ENCODE measurements around the gene CPS1.

Gene CPS1

GRCh38 chr2:210556329-210556980 lies at the start of gene CPS1:
TSS of gene CPS1 (plus strand) at chr2:210556599. CDS start at chr2:210556734, 135 bp downstream.
- DNase-seq (ENCODE audit: low spot score) (no peak), FAIRE-seq (no peak)

GRCh38 chr2:210515911-210516310 lies 40.5 kb upstream of the CPS1 start:
- no peak for FAIRE-seq
- no peak for DNase-seq (ENCODE audit: low spot score)

DNA sequence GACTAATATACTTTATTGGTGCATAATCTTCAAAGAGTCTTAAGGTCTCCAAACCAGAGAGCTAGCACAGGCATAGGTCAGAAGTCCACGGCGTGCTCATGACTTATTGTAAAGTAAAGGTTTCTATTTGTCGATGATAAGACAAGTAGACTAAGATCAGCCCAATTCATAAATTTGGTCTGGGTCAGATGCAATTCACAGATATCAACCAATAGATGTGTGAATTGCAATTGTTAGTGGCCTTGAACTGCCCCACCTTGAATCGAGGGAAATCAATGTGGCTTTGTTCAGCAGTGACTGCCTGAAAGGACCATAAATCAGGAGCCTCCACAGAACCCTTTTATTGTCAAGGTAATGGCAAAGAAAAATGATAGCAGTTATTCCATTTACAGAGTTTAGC lies 39.1 kb upstream of the CPS1 start:
- FAIRE-seq = no peak
- no peak for DNase-seq (ENCODE audit: low spot score)

- no peak for FAIRE-seq
- no peak for DNase-seq (ENCODE audit: low spot score)
Observed at GRCh38 chr2:210519594-210519993, 36.8 kb upstream of the CPS1 start.

DNA sequence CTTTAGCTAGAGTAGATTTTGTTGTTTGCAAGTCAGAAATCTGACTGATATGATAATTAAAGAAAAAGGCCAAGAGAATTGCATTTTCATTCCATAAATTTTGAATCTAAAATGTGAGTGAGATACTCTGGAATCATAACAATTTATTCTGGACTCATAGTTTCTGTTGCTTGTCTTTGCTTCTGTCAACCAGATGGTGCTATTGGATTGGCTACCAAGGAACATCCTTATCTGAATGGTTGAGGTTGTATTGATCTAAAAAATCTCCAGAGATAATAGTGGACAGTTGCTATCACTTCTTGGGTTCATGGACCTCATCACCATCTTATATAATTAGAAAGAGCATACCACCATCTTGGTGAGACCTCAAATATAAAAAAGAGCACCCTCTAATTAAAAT lies 34.0 kb upstream of the CPS1 start:
- FAIRE-seq = no peak

DNA sequence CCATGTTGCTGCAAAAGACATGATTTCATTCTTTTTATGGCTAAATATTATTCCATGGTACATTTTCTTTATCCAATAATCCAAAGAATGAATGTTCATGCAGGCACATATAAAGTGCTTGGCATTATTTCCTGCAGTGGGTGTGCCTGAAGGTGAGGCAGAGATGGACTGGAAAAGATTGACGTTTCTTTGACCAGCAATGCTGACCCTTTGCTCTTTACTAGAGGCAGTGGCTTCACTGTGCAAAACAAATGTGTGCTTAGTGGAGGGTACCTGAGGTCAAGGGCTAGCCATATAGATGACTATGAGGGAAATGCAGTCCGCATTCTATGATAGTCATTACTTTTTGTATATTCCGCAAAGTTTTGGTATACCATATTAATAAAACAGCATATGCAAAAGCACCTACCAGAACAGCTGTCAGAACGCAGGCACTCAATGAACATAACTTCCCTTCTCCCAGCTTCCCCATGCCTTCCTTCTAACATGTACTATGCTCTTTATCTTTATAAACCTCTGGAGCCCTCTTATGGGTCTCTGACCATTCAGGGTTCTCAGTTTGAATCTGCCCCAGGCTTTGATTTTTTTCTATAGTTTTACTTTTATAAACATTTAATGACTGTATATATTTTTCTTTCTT lies 32.6 kb upstream of the CPS1 start:
- no peak for FAIRE-seq
- no peak for DNase-seq (ENCODE audit: low spot score)

More for the DNA sequence above, 34.0 kb upstream of the CPS1 start:
- DNase-seq (ENCODE audit: low spot score) = no peak

DNA sequence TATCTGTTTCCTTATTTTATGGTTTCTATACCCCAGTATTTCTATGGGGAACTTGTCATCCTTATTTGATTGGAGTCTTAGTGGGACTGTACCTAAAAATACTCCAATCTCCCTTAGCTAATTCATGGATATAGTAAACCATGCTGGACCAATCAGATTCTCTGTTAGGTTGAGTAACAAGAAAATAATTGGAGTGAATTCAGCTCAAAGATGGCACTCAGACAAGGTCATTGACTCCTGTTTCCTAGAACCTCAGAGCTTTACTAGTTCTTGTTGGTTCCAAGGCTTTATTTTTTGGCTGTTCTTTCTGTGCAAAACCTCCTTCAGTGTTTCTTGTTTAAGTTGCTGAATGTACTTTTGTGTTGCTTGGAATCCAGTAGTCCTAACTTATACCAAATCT lies 31.9 kb upstream of the CPS1 start:
- DNase-seq (ENCODE audit: low spot score) (no peak), FAIRE-seq (no peak)

- DNase-seq (ENCODE audit: low spot score) (no peak), FAIRE-seq (no peak)
Observed at GRCh38 chr2:210527286-210527685, 29.1 kb upstream of the CPS1 start.

DNA sequence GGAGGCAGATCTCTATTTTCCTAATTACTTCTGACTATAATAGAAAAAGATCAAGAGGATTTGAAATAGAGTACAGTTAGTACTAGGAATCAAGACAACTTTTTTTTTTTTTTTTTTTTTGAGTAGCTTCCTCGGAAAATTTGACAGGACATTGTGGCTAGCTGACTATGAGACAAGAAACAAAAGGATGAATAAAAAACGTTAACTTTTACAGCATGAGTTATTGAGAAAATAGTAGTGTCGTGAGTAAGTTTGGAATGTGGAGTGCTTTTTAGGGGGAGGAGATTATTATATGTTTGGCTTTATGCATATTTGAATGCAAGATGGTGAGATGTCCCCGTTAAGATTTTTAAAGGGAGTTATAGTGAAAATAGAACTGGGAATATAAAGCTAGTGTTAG lies 27.7 kb upstream of the CPS1 start:
- DNase-seq (ENCODE audit: low spot score) = no peak
- FAIRE-seq = no peak

GRCh38 chr2:210531050-210531449 lies 25.3 kb upstream of the CPS1 start:
- DNase-seq (ENCODE audit: low spot score) = no peak
- no peak for FAIRE-seq

DNA sequence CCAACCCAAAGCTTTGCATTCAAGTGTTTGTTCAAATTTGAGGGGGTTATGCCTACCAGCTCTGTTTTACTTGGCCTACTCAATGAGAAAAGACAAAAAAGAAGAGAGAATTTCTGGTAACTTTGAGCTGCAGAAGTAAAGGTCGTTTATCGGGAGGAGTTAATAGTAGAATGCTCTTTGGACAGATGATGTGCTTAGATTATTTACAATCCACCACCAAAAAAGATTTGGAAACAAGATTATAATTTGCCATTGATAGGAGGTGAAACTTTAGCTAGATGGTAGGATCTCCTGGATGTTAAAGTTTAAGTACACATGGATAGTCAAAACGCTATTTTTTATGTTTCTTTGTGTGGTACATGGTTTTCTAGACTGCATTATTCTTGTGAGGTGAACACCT lies 24.9 kb upstream of the CPS1 start:
- no peak for FAIRE-seq
- DNase-seq (ENCODE audit: low spot score) = no peak

DNA sequence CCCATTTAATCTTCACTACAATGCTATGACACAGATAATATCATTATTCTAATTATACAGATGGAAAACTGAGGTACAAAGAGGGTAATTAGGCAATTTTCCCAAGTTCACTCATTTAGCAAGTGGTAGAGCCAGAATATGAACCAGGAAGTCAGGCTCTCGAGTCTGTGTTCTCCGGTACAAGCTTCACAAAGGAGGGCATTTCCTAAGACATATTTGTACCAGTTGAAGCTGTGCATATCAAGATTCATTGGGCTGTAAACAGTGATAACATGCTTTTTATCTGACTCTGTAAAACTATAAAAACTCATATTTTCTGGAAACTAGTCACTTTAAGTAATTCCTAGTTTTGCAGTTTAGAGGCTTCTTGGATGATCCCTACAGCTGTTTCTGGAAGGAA lies 23.0 kb upstream of the CPS1 start:
- DNase-seq (ENCODE audit: low spot score) (no peak), FAIRE-seq (no peak)

DNA sequence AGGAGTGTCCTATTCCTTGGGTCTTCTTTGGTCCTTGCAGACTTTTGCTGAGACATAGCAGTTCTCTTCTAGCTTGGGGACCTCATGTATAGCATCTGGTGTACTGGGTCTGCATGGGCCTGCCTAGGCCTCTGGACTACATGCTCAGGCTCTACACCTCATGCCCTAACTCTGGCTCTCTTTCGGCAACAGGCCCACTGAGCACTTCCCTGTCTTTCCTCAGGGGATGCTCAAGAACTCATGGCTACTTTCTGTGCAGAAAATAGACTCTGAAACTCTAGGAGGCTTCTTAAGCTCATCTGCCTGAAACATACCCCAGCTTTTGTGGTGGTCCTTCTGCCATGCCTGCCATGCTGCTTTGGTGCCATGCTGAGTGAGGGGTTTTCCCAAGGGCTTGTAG lies 21.5 kb upstream of the CPS1 start:
- DNase-seq (ENCODE audit: low spot score) (no peak), FAIRE-seq (no peak)

GRCh38 chr2:210536973-210537650 lies 19.3 kb upstream of the CPS1 start:
- DNase-seq (ENCODE audit: low spot score) = no peak
- FAIRE-seq = no peak

- DNase-seq (ENCODE audit: low spot score) (no peak), FAIRE-seq (no peak)
Observed at GRCh38 chr2:210539035-210539434, 17.4 kb upstream of the CPS1 start.

DNA sequence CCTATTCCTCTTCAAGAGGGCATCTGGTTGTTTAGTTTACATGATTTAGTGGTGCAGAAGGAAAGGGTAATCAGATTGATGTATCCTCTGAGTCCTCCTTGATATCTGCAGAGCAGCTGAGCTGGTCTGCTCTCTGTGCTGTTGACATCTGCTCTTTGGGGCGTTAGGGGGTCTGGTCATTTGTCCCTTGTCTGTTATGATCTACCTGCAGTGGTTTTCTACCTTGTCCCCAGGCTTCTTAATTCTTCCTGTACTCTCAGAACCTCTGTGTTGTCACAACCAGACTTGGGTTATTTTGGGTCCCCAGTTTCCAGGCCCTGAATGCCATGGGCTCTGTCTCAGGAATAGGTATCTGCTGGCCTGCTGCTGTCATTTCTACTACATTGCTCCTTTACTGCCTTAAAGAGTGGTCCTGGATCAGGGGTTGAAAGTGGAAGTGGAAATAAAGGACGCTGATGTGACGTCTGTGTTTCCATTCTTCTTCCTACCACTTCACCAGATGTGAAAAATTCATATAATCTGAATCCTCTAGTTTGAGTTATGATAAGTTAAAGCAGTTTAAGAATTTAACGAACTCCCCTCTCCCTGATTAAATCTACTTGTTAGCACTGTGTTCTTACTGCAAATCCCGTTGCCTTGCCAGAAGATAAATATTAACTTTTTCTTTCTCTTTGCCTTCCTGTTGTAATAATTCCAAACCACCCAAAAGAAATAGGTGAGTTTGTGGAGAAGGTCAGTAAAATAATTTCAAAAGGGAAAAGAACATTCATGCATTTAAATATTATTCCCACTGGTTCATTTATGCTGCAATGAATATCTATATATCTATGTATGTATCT lies 16.6 kb upstream of the CPS1 start:
- no peak for DNase-seq (ENCODE audit: low spot score)
- FAIRE-seq = no peak

GRCh38 chr2:210540471-210540870 lies 15.9 kb upstream of the CPS1 start:
- FAIRE-seq (no peak), DNase-seq (ENCODE audit: low spot score) (no peak)

- FAIRE-seq (no peak), DNase-seq (ENCODE audit: low spot score) (no peak)
Observed at GRCh38 chr2:210540900-210541289, 15.5 kb upstream of the CPS1 start.

DNA sequence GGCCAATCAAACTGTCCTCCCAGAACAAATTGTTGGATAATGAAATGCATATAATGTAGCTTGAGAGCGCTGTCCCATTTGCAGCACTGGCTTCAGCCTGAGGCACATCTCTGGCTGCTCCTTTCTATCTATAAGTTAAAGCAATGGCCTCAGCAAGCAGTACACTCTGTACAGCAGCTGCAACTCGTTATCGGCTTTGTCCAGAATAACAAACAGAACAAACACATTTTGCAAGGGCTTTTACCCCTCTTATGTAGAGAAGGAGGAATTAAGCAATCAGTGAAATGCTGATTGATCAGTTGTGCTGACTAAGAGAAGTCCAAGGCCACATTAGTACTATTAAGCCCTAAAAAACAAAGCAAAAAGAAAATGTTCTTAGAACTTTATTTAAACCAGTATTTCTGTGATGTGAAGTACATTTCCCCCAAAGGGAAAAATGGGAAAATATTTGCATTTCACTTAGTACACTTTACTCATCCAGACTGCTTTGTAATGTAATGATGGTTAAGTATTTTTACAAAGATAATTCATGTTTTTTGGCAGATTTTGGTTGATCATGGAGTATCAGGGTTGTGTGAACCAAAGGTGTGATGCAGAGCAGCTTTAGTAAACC lies 15.0 kb upstream of the CPS1 start:
- DNase-seq (ENCODE audit: low spot score) (no peak), FAIRE-seq (no peak)

DNA sequence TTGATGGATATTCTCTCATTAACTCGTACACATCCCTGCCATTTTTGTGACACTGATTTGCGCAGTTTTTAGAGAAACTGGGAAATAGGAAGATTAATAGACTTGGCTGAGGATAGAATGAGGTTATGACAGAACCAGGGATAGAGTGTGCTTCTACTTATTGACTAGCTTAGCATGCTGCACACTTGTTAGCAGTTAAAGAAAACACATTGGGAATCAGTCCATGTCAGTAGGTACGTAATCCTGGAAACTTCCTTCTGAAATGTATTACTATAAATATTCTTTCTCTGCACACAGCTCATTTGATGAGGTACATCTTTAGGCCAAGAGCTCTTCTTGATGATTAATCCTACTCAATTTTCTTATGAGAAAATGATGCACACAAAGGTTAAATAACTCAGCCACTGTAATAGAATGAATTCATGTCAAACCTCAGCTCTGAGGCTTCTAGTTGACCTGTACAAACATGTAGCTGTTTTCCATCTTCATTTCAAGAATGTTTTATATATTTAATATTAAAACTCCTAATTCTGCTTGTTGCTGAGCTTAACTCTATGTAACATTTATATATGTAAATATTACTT lies 12.3 kb upstream of the CPS1 start:
- DNase-seq (ENCODE audit: low spot score) (no peak), FAIRE-seq (no peak)

- DNase-seq (ENCODE audit: low spot score) (no peak), FAIRE-seq (no peak)
Observed at GRCh38 chr2:210544831-210545230, 11.6 kb upstream of the CPS1 start.

Measured in urothelium cell line (cell line).